ENCODE data around the gene MAP3K1.

GRCh38 chr5:56814361-56814962 is 887 bp upstream of the MAP3K1 start:
- peak in 2 of 6 experiments; percentile 5 to 29 for TF ChIP-seq CTCF (IDR thresholded peaks at IDR 0.05)
- TF ChIP-seq POLR2A (IDR thresholded peaks at IDR 0.05) = no peak

Data from esophagus squamous epithelium (tissue), 4 donors.